Measurements from ENCODE around the gene RGS3.

GRCh38 chr9:113592876-113593575 lies 129.5 kb downstream of the RGS3 start:
- TF ChIP-seq POLR2A (IDR thresholded peaks at IDR 0.05; ENCODE audit: low read length), result no peak
- no peak for TF ChIP-seq GATA1 (IDR thresholded peaks at IDR 0.05; ENCODE audit: low read depth, low read length)

Data from erythroblast (primary cell).